Bladder microvascular endothelial cell (primary cell): Measurements from ENCODE around the gene NELFCD. TPM values are rescaled to one million over a fixed set of nuclear protein-coding genes. Genes with fewer than 3 reads are reported as not detected.

ENCODE experiments used
- total RNA-seq: library from RNA; depleted of rRNA; stranded (reverse); fragments of >200 nt; gene quantifications from 2 replicates; pipeline ENCODE4 v1.2.3, GENCODE V29; 2014

NELFCD gene, protein sequence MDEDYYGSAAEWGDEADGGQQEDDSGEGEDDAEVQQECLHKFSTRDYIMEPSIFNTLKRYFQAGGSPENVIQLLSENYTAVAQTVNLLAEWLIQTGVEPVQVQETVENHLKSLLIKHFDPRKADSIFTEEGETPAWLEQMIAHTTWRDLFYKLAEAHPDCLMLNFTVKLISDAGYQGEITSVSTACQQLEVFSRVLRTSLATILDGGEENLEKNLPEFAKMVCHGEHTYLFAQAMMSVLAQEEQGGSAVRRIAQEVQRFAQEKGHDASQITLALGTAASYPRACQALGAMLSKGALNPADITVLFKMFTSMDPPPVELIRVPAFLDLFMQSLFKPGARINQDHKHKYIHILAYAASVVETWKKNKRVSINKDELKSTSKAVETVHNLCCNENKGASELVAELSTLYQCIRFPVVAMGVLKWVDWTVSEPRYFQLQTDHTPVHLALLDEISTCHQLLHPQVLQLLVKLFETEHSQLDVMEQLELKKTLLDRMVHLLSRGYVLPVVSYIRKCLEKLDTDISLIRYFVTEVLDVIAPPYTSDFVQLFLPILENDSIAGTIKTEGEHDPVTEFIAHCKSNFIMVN
- total RNA-seq, result 42.7 and 64.7 TPM in 2 replicates

DNA sequence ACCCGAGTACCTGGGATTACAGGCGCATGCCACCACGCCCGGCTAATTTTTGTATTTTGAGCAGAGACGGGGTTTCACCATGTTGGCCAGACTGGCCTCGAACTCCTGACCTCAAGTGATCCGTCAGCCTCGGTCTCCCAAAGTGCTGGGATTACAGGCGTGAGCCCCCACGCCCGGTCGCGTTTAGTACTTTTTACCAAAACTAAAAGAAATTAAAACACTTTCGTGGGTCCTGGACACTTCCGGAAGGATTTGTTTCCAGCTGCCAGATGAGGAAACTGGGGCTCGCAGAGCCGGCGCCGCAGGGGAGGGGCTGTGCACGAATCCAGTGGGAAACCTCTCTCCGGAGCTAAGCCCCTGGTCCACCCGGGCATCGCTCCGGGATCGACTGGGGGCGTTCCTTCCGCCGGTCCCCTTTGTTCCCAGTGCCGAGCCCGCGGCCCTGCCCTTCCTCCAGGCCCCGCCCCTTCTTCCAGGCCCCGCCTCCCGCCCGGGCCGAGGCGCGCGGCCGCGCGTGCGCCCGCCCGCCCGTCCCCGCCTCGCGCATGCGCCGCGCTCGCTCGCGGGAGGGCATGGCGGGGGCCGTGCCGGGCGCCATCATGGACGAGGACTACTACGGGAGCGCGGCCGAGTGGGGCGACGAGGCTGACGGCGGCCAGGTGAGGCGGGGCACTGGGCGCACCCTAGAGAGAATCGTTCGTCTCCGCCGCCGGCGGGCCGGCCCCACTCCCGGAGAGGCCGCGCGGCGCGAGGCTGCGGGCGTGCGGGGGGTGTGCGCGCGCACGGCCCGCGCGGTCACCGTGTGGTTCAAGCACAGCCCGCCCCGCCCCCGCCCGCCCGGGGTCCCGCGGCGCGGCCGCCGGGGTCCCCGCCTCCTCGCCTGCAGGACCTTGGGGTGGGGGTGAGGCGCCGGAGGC is at the start of gene NELFCD:
NELFCD (plus strand) TSS at position 546 of the 917 bp plus-strand sequence; CDS start at position 600, 54 bp downstream.

GRCh38 chr20:59006864-59007664 is 26.0 kb downstream of the NELFCD start, which contains the start of gene CTSZ:
TSS of gene CTSZ (minus strand) at chr20:59007254. CDS start at chr20:59007128, 126 bp downstream.

DNA sequence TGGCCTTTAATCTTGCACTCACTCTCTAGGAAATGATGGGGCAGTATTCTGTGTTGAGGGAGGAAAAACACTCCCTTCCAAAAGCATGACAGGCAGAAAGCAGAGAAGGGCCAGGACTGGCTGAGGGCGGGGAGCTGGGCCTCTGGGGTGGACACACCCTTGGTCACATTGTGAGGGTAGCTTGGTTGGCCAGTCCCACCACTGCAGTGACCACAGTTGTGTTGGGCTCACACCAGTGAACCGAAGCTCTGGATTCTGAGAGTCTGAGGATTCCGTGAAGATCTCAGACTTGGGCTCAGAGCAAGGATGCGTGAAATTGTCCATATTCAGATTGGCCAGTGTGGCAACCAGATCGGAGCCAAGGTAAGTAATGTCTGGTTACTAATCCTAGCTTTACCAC is 38.2 kb downstream of the NELFCD start, which contains the start of gene TUBB1:
TUBB1 (plus strand) TSS at position 213 of the 400 bp plus-strand sequence; CDS start at position 307, 94 bp downstream.

DNA sequence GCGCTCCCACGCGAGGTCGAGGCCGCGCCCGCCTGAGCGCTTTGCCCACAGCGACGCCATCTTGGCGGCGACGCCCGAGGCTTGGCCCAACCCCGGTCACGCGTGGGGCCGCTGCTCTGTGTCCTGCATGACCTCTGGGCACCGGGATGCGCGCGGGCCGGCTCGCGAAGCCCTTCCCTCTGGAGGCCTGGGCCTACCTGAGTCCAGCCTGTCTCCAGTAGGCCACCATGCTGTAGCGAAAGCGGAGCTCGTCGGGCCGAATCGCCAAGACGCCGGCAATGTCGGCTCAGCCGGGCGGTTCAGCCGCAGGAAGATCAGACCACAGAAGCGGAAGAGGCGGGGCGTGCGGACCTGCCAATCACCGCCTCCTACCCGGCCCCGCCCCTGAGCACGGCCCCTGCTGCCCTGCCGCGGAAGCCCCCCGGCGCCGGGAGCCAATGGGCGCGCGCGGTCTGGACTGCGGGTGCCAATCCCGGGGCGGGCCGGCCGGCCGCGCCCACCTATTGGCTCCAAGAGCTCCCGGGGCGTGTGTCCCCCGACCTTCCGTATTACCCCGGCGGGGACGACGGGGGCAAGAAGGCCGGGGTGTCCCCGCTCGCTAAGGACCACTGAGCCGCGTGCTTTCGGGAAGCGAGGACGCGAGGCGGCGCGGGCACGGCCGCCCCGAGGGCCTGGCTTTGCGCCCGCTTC is 51.1 kb downstream of the NELFCD start, which contains the start of gene ATP5F1E:
ATP5F1E (minus strand) TSS at position 313 of the 690 bp plus-strand sequence; CDS start at position 229, 84 bp downstream.

GRCh38 chr20:59042151-59042795 is 61.2 kb downstream of the NELFCD start, which contains the start of gene PRELID3B:
TSS of gene PRELID3B (minus strand) at chr20:59042786. CDS start at chr20:59042730, 56 bp downstream.

Other genes starting within 250 kb of the NELFCD start
- 0.13 TPM in 1 of 2 replicates, not detected in the other for gene GNAS-AS1, start 130.4 kb upstream of the NELFCD start, total RNA-seq
- 337 and 622 TPM in 2 replicates for gene GNAS, start 128.5 kb upstream of the NELFCD start, total RNA-seq
- 221 and 536 TPM in 2 replicates for gene CTSZ, start 26.0 kb downstream of the NELFCD start, total RNA-seq
- not detected in 2 replicates for gene TUBB1, start 38.2 kb downstream of the NELFCD start, total RNA-seq
- gene ATP5F1E, start 51.1 kb downstream of the NELFCD start, total RNA-seq, result 32.9 and 50.0 TPM in 2 replicates
- gene PRELID3B, start 61.5 kb downstream of the NELFCD start, total RNA-seq, result 63.9 and 83.3 TPM in 2 replicates
- under 0.01 TPM in 1 of 2 replicates, not detected in the other for gene ZNF831, start 182.6 kb downstream of the NELFCD start, total RNA-seq